NT2/D1 (cell line): ENCODE results near the gene ZBTB3.

Experiments
- DNase-seq: peaks from one replicate; pipeline ENCODE4 v3.0.0-alpha.2; 2011; ENCODE audit warnings: low read depth, low spot score
- H3K27me3 ChIP-seq: 2 replicates; pipeline ENCODE4 v1.6.0; 2011; ENCODE audit warnings: mild to moderate bottlenecking; ENCODE audit not compliant: insufficient read length, insufficient read depth
- H3K36me3 ChIP-seq: 2 replicates; pipeline ENCODE4 v1.6.1; 2011; ENCODE audit warnings: mild to moderate bottlenecking, low read length, mixed read lengths; ENCODE audit not compliant: insufficient read depth, insufficient read length
- H3K4me1 ChIP-seq: 2 replicates; pipeline ENCODE4 v1.5.1; 2011; ENCODE audit not compliant: insufficient read depth, insufficient read length
- H3K4me3 ChIP-seq: 2 replicates; pipeline ENCODE4 v1.5.1; 2011; ENCODE audit warnings: low read depth; ENCODE audit not compliant: insufficient read length
- H3K9ac ChIP-seq: 2 replicates; pipeline ENCODE4 v1.6.0; 2011; ENCODE audit warnings: low read depth; ENCODE audit not compliant: insufficient read length
- H3K9me3 ChIP-seq: 2 replicates; pipeline ENCODE4 v1.5.1; 2011; ENCODE audit warnings: mild to moderate bottlenecking, low read length; ENCODE audit not compliant: insufficient read depth
- SUZ12 ChIP-seq: IDR thresholded peaks from 2 replicates; pipeline ENCODE4 v1.6.1; 2011; ENCODE audit not compliant: insufficient read length, insufficient read depth; ENCODE audit errors: extremely low read depth
- YY1 ChIP-seq: IDR thresholded peaks from 2 replicates; pipeline ENCODE4 v1.6.1; 2011; ENCODE audit not compliant: insufficient read length, insufficient read depth
- ZNF274 ChIP-seq: IDR thresholded peaks from 2 replicates; pipeline ENCODE4 v1.6.1; 2011; ENCODE audit warnings: mild to moderate bottlenecking, low read depth, low read length

ZBTB3 gene

DNA sequence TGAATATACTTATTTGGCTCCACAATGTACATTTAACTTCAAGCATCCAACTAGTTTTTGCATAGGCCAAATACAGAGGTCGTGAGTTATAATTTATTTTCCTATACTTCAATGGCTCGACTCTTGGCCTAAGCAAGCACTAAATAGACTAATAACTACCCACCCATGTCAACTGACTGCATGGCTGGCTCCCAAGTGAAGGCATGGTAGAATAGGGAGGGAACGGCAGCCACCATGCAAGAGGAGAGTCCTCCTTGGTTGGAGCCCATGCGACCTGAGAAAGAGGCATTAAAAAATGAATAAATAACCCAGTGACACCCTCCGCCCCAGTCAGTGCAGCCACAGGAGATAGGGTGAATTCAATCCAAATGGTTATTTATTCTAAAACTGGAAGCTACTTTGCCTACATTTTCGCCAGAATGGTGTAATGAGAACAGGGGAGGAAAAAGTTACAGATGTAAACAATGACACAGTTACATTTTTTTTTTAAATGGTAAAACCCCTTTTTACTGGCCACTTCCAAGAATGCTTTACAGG is 41.6 kb downstream of the ZBTB3 start:
- DNase-seq: no peak
- H3K9ac ChIP-seq: no peak overlapping the region

DNA sequence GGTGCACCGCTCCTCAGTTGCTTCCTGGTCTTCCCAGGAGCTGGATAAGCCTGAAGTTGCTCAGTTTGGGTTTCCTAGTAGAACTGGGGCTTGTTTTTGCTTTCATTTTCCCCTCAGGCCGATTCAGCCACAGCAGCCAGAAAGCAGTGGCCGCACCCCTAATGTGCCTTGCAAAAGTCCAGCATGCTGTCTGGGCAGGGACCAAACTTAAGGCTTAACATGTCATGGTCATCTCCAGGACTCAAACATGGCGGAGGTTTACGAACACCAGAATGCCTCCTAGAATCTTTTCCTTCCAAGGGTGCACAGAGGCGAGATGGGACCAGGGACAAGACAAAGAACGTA is 44.0 kb downstream of the ZBTB3 start:
- H3K36me3 ChIP-seq: peaks cover 54% of the 10 kb centered on the region
- peaks cover 27% of the 10 kb centered on the region for H3K4me1 ChIP-seq
- no peak for DNase-seq
- H3K4me3 ChIP-seq: peak overlapping the region; percentile 60
- no peaks in the 10 kb centered on the region for H3K9me3 ChIP-seq
- peak overlapping the region; percentile 81 for H3K9ac ChIP-seq
- TF ChIP-seq SUZ12: no peak
- no peaks in the 10 kb centered on the region for H3K27me3 ChIP-seq

More for the DNA sequence above, 41.6 kb downstream of the ZBTB3 start:
- peaks cover 27% of the 10 kb centered on the region for H3K4me1 ChIP-seq
- no peak overlapping the region for H3K4me3 ChIP-seq
- TF ChIP-seq YY1: no peak
- TF ChIP-seq SUZ12: no peak
- no peak for TF ChIP-seq ZNF274
- H3K9me3 ChIP-seq: no peaks in the 10 kb centered on the region
- peaks cover 71% of the 10 kb centered on the region for H3K36me3 ChIP-seq
- no peaks in the 10 kb centered on the region for H3K27me3 ChIP-seq

DNA sequence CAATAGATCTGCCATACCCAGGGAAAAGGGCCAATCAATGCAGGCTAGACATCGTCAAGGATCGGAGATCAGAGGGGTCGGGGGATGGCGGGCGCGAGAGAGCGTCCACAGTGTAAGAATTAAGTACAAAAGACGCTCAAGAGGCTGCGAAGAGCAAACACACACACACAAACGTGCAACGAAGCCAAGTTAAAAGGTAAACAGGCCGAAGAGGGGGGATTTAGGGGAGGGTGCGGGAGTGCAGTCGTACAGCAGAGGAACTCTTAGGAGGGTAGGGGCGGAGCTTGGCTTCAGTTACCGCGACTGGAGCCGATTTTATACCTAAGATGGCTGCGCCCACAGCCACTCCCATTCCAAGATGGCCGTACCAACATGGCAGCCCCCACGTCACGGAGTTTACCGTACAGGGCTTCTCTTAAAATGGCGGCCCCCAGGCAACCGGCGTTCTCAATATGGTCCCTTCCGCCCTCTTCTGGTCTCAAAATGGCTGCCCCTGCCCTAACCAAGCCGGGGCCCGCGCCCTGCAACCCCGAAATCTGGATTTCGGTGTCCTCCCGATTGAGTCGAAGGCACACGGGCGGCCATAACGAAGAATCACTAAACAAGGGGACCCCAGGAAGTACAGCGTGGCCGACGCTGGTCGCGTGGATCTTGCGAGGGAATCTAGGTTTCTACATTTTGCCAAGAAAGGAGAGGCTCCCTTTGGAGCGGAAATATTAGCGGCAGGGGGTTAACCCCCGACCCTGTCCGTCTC is 44.5 kb downstream of the ZBTB3 start:
- Histone ChIP-seq H3K27me3 (no peaks in the 10 kb centered on the region), H3K9ac (peak overlapping the region; percentile 81), H3K9me3 (no peaks in the 10 kb centered on the region), H3K36me3 (peaks cover 55% of the 10 kb centered on the region), H3K4me1 (peaks cover 23% of the 10 kb centered on the region), H3K4me3 (peak overlapping the region; percentile 60)
- peak; percentile 98 for DNase-seq
- no peak for TF ChIP-seq SUZ12
- peak; percentile 100 for TF ChIP-seq YY1
- TF ChIP-seq ZNF274: no peak

DNA sequence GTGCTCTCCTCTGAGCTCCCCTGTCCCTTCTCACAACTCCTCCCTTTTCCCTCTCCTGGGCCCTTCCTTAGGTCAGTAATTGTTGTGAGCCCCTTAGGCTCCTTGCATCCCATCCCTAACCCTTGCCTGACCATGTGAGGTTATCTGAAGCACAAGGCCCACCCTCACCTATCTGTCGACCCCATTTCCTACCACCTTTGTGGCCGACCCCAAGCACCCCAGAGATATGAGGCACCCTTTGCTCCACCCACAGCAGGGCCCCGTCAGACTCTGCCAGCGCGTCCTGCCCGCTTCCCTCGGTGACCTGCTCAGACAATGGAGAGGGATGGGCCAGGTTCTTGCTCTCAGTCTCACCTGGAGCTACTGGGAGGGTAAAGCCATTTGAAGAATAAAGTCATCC is 45.2 kb downstream of the ZBTB3 start:
- Histone ChIP-seq H3K27me3 (no peaks in the 10 kb centered on the region), H3K4me3 (peak overlapping the region; percentile 60), H3K4me1 (peaks cover 21% of the 10 kb centered on the region), H3K9ac (peak overlapping the region; percentile 76), H3K36me3 (peaks cover 49% of the 10 kb centered on the region), H3K9me3 (no peaks in the 10 kb centered on the region)
- TF ChIP-seq YY1: no peak
- no peak for TF ChIP-seq ZNF274
- TF ChIP-seq SUZ12: no peak
- no peak for DNase-seq

DNA sequence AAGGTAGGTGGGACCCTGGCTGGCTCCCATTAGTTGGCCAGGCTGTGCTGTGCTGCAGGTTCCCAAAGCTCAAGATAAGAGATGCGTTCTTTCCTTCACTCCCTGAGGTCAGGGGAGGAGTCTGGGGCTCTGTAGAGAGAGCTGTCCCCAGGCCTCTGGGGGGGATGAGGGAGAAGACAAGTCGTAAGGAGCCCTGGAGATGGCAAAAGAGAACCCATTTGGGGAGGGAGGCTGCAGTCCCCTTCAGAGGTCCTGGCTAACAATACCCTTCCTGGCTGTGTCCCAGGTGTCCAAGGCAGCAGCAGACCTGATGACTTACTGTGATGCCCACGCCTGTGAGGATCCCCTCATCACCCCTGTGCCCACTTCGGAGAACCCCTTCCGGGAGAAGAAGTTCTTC is 45.6 kb downstream of the ZBTB3 start:
- peaks cover 18% of the 10 kb centered on the region for H3K4me1 ChIP-seq
- H3K36me3 ChIP-seq: peaks cover 45% of the 10 kb centered on the region
- DNase-seq: no peak
- TF ChIP-seq SUZ12: no peak
- TF ChIP-seq YY1: no peak
- TF ChIP-seq ZNF274: no peak
- H3K9ac ChIP-seq: peak overlapping the region; percentile 76
- H3K4me3 ChIP-seq: peak overlapping the region; percentile 60
- no peaks in the 10 kb centered on the region for H3K27me3 ChIP-seq
- no peaks in the 10 kb centered on the region for H3K9me3 ChIP-seq

DNA sequence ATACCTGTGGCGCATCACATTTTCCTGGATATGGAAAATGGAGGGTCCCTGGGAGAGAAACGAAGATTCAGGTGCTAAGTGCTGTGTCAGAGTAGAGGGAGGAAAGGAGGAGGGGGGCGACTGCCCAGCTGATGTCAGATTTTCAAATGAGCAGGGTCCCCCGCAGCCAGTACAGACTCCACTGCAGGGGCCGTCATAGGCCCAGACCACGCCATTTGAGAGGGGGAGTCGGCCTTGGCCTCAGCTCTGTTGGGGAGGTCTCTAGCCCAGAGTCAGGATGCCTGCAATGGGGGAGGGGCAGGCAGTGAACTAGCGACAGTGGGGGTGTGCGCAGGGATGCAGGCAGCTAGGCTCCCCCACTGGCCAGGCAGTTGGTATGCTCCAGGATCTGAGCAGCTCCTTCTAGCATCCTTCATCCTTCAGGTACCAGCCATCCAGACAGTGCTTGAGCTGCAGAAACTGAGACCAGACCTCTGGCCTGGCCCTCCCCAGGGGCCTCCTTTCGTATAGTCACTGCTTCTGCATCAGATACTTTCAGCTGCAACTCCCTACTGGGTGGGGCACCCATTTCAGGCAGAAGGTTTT is 46.6 kb downstream of the ZBTB3 start, which contains the start of the genes BSCL2 and GNG3:
TSS of gene BSCL2 (minus strand) at position 148 of the 585 bp plus-strand sequence. CDS start 229 bp downstream, outside the sequence.
TSS of gene GNG3 (plus strand) at position 400 of the 585 bp plus-strand sequence. CDS start 620 bp downstream, outside the sequence.
- Histone ChIP-seq H3K36me3 (peaks cover 44% of the 10 kb centered on the region), H3K4me1 (peaks cover 17% of the 10 kb centered on the region), H3K9me3 (no peaks in the 10 kb centered on the region), H3K4me3 (peak within 1 kb of the TSS; percentile 72), H3K9ac (peak within 1 kb of the TSS; percentile 97), H3K27me3 (no peaks in the 10 kb centered on the region)
- TF ChIP-seq ZNF274: no peak
- no peak for TF ChIP-seq YY1
- peak; percentile 99 for DNase-seq

DNA sequence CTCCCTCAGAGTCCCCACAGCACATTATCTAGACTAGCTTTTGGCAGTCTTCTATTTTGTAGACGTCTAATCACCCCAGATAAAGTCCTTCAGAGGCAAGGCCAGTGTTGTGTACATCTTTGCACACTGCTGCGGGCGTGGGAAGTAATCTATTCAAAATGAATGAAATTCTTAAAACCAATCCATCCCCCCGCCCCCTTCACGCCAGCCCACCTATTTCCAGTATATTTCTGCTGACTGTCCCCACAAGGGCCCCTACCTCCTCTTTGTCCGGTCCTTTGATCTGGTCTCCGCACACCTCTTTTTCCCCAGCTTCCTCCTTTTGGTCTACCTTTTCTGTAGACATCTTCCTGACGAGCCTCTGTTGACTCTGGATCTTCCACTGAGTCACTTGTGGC is 47.1 kb downstream of the ZBTB3 start:
- no peak for DNase-seq
- H3K4me3 ChIP-seq: peak overlapping the region; percentile 72
- TF ChIP-seq SUZ12 (no peak), ZNF274 (no peak), YY1 (no peak)
- H3K27me3 ChIP-seq: no peaks in the 10 kb centered on the region
- peaks cover 44% of the 10 kb centered on the region for H3K36me3 ChIP-seq
- peak overlapping the region; percentile 97 for H3K9ac ChIP-seq
- no peaks in the 10 kb centered on the region for H3K9me3 ChIP-seq
- peaks cover 17% of the 10 kb centered on the region for H3K4me1 ChIP-seq
